GM19455 (cell line): ENCODE data around the gene MPPED1.
A peak's percentile ranks its signal among the peaks of the same experiment; 100 is the strongest.

Experiments used
- ATAC-seq: cut with Tn5 transposase; IDR thresholded peaks from one replicate; pipeline ENCODE4 v1.9.1; 2021; ENCODE audit not compliant: unreplicated experiment

MPPED1 gene

GRCh38 chr22:43411869-43412807 is at the start of gene MPPED1:
MPPED1 (plus strand) TSS chr22:43412014; CDS start chr22:43424986, 12,972 bp downstream.
- no peak for ATAC-seq

- ATAC-seq: no peak
Measured at GRCh38 chr22:43363315-43364168, 48.3 kb upstream of the MPPED1 start.

GRCh38 chr22:43364169-43364435 is 47.7 kb upstream of the MPPED1 start:
- ATAC-seq: no peak

- ATAC-seq: no peak
Measured at GRCh38 chr22:43365715-43366440, 45.9 kb upstream of the MPPED1 start.

GRCh38 chr22:43370036-43370435 is 41.8 kb upstream of the MPPED1 start:
- no peak for ATAC-seq

GRCh38 chr22:43375951-43376455 is 35.8 kb upstream of the MPPED1 start:
- ATAC-seq: no peak

GRCh38 chr22:43376765-43377547 is 34.9 kb upstream of the MPPED1 start:
- ATAC-seq: no peak

GRCh38 chr22:43377548-43377895 is 34.3 kb upstream of the MPPED1 start:
- ATAC-seq: peak; percentile 10

- ATAC-seq: peak; percentile 74
Measured at GRCh38 chr22:43377896-43378704, 33.7 kb upstream of the MPPED1 start.

GRCh38 chr22:43381693-43382092 is 30.1 kb upstream of the MPPED1 start:
- no peak for ATAC-seq

GRCh38 chr22:43384863-43385262 is 27.0 kb upstream of the MPPED1 start:
- no peak for ATAC-seq

- ATAC-seq: no peak
Measured at GRCh38 chr22:43385770-43386641, 25.8 kb upstream of the MPPED1 start.

GRCh38 chr22:43387815-43388214 is 24.0 kb upstream of the MPPED1 start:
- no peak for ATAC-seq

GRCh38 chr22:43388420-43388851 is 23.4 kb upstream of the MPPED1 start:
- no peak for ATAC-seq

- ATAC-seq: no peak
Measured at GRCh38 chr22:43389227-43389836, 22.5 kb upstream of the MPPED1 start.

GRCh38 chr22:43390166-43390565 is 21.6 kb upstream of the MPPED1 start:
- ATAC-seq: no peak

- ATAC-seq: no peak
Measured at GRCh38 chr22:43390872-43391271, 20.9 kb upstream of the MPPED1 start.

- no peak for ATAC-seq
Measured at GRCh38 chr22:43391306-43391705, 20.5 kb upstream of the MPPED1 start.
